GM21367 (cell line): ENCODE data around the gene VIPR1.

Experiments used
- ATAC-seq: cut with Tn5 transposase; IDR thresholded peaks from one replicate; pipeline ENCODE4 v1.9.1; 2021; ENCODE audit not compliant: unreplicated experiment

VIPR1 gene, protein sequence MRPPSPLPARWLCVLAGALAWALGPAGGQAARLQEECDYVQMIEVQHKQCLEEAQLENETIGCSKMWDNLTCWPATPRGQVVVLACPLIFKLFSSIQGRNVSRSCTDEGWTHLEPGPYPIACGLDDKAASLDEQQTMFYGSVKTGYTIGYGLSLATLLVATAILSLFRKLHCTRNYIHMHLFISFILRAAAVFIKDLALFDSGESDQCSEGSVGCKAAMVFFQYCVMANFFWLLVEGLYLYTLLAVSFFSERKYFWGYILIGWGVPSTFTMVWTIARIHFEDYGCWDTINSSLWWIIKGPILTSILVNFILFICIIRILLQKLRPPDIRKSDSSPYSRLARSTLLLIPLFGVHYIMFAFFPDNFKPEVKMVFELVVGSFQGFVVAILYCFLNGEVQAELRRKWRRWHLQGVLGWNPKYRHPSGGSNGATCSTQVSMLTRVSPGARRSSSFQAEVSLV

DNA sequence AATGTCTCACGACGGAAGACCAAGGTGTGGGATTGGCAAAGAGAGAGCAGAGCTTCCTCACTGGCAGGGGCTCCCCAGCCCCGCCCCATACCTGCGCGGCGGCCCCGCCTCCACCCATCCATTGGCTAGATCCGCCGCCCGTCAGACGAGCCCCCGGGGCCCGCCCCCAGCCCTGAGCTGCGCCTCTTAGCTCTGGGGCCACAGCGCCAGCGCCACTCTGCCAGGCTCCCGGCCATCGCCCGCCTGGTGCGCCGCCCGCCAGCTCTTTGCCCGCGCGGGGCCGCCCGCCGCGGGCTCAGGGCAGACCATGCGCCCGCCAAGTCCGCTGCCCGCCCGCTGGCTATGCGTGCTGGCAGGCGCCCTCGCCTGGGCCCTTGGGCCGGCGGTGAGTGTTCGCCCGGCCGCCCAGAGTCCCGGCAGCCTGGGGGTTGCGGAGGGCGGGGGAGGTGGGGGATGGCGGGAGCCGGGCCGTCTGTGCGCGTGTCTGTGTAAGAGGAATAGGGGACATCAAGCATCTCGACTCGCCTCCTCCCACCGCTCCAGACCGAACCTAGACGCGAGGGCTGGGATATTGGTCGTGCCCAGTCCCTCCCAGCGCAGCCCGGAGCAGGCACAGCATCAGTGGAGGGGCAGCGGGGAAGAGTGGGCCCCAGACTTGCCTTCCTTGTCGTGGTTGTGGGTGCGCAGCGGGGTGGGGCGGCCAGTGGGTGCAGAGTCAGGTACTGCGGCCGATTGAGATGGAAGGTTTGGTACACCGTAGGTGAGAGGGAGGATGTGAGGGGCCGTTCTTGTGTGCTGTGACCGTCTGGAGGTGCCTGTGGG lies at the start of gene VIPR1:
VIPR1 (plus strand) TSS at position 215 of the 822 bp plus-strand sequence; CDS start at position 308, 93 bp downstream.
- peak; percentile 89 for ATAC-seq

DNA sequence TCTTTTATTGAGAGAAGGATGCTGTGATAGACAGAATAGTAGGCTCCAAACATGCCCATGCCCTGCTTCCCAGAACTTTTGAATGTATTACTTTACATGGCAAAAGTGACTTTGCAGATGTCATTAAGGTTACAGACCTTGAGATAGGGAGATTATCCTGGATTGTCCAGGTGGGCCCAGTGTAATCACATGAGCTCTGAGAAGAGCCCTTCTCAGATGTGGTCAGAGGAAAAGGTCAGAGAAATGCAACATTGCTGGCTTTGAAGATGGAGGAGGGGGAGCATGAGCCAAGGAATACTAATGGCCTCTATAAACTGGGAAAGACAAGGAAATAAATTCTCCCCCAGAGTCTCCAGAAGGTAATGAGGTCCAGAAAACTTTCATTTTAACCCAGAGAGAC lies 46.2 kb upstream of the VIPR1 start:
- ATAC-seq, result no peak

- no peak for ATAC-seq
Measured at GRCh38 chr3:42459151-42459550, 43.3 kb upstream of the VIPR1 start.

DNA sequence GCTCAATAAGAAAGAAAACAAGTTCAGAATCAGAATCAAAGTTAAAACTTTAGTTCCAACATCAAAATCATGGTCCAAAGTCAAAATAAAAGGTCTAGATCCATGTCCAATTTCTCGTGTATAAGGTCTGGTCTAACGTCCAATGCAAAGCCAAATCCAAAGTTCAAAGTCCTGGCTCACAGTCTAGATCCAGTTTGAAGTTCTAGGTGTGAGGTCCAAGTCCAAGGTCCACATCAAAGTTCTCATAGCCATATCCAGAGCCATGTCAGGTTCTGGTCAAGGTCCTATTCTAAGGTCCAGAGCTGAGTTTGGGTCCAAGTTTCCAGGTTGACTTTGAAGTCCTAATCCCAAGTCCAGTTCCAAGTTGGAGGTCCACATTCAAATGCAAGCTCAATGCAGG lies 40.7 kb upstream of the VIPR1 start:
- ATAC-seq, result no peak

- no peak for ATAC-seq
Measured at GRCh38 chr3:42463093-42463492, 39.4 kb upstream of the VIPR1 start.

GRCh38 chr3:42468111-42468510 lies 34.3 kb upstream of the VIPR1 start:
- ATAC-seq, result no peak

DNA sequence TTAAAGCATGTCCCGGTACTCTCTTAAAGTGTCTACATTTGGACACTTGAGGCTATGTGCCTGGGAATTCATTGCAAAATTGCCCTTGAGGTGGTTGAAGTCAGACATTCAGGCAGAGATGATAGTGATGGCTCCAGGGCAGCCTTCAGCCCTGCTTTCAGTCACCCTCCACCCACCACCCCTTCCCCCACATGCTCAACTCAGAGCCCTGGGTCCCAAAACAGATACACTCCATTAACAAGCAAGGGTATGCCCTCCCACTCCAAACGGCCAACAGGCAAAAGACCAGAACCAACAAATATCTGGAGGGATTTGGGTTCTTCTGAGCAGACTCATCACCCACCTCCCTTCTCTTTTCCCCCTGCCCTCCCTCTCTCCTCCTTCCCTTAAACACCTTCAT lies 29.9 kb upstream of the VIPR1 start:
- no peak for ATAC-seq

GRCh38 chr3:42473083-42473932 lies 29.1 kb upstream of the VIPR1 start:
- ATAC-seq, result no peak

GRCh38 chr3:42476225-42477125 lies 26.0 kb upstream of the VIPR1 start:
- no peak for ATAC-seq

DNA sequence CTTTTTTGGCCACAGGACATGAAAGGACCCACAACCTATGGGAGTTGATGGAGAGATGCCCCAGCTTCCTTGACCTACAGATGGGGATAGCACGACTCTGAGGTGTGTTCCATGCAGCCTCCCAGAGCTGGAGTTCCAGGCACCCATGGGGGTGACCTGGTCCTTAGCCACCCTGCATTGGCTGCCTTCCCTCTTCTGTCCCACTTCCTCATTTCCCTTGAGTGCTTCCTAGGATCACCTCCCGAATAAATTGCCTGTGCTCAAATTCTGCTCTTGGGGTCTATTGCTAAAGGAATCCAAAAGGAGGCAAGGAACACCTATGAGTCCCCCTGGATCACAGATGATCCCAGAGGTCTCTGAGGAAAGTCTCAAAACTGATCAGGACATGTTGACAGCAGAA lies 24.7 kb upstream of the VIPR1 start:
- no peak for ATAC-seq

DNA sequence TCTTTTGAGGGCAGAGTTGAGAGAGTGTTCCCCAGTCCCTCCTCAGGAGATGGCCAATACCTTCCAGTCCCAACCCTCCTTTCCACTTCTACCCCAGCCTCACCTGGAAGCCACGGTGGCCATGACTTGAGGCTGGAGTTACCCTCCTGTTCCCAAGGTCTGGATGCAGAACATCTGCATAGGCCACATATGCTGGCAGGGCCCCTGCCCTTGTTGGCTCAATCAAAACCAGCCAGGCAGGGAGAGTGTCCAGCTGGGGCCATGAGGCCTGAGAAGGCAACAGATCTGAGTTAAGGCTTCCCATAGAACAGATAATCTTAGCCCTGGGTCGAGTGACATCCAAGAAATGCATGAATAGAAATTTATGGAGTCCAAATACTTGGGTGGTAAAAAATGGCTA lies 23.6 kb upstream of the VIPR1 start:
- ATAC-seq, result no peak

DNA sequence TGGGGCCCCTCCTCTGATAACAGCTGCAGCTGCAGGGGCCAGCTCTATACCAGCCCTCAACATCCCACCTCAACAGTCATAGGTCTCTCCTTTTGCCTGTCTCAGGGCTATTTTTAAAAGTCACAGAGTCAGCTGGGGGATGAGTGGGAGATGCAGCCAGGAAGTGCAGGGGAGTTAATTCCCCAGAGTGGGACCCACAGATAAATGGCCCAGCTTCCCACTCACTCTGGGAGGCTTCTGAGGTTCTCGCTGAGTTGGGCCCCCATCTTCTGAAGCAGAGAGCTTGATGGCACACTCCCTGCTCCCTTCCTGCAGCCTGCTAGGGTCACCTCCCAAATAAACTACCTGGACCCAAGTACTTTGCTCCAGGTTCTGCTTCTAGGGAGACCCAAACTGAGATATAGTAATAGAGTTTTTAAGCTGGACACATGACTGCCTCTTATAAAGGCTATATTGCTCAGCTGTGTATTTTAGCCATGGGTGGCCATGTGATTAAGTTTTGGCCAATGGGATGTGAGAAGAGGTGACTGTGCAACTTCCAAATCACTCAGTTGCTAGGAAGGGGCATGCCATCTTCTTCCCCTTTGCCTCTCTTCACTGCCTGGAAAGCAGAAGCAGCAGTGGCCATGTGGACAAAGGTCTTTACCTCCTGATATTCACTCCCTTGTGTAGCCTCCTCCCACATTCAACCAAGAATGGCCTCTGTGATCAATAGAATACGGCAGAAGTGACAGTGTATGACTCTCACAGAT lies 15.5 kb upstream of the VIPR1 start:
- no peak for ATAC-seq

DNA sequence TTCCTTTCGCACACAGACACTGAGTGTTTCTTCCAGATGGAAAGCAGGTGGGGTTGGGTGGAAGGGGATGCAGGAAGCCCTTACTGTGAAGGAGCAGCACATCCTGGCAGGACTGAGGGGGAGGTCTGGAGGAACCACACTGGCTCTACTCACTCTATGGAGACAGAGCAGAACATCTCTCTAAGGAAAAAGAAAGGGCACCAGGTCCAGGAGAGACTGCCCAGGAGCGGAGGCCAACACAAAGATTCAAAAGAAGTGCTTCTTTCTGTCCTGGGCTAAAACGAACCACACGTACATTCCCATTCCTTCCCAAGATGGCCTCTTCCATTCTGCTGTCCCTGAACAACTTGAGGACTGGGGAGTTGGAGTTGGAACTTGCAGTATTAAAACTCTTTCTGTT lies 13.8 kb upstream of the VIPR1 start:
- ATAC-seq, result no peak

GRCh38 chr3:42489116-42489936 lies 13.1 kb upstream of the VIPR1 start:
- no peak for ATAC-seq

DNA sequence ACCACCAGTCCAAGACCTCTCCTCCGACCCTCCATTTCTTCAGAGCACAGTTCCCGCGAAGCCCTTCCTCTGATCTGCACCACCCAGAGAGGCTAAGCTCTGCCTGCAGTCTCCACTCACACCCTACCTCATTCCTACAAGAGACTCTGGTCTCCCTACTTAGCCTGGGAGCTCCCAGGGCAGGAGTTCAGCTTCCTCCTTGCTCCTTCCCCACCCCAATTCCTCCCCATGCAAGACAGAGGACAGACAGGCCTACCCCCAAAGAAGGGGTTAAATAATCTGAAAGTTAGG lies 12.6 kb upstream of the VIPR1 start:
- ATAC-seq, result no peak

GRCh38 chr3:42490243-42490642 lies 12.2 kb upstream of the VIPR1 start:
- ATAC-seq, result peak; percentile 94

DNA sequence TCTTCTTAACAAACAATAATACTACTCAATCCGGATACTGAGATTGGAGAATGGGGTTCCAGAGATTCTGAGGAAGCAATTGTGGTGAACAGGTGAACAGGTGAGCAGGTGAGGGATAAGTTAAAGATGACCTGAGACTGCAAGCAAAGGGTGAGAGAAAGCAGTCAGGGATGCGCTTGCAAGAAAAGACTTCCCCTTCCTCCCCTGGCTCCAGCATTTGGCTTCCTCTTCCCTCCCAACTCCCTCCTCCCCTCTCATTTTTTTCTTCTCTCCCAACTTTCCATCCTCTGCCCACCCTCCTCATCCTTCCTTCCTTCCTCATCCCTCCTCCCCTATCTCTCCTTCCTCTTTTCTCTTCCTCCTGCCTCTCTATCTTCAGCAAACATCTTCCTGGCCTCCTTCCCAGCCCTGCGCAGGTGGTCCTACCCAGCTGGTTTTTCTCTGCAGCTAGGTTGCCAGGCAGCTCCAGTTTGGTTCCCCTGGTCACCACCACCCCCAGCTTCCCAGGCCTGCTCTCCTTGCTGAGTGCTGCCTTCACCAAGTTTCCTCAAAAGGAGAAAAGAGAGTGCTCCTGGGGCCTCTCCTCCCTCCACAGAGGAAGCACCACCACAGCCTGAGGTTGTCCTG lies 10.4 kb upstream of the VIPR1 start:
- no peak for ATAC-seq

DNA sequence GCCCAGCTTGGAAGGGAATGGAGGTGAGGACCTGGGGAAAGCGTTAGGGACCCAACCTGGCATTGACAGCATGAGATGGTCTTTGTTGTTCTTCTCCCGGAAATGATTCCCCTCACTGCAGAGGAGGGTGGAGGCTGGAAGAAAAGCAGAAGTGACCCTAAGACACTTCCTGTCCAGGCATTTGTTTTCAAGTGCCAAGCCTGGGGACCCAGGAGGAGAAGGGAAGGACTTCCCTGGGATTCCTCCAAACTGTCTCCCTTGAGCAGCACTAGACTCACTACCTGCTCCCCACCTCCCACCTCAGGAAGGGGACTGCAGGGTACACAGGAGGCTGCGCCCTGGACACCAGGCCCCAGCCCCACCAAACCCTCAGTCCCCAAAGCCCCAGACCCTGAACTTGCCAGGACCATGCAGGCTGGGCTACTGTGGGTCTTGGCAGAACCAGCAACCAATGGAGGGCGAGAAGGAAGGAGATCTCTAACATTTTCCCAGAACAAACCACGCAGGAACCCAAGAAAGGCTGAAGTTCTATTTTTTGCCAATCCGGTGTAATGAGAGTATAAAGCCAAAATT lies 9.8 kb upstream of the VIPR1 start:
- no peak for ATAC-seq
